ENCODE measurements around the gene GPR37L1. TPM values are rescaled to one million over a fixed set of nuclear protein-coding genes. Genes with fewer than 3 reads are reported as not detected.

The GPR37L1 gene
- total RNA-seq, 2 donors from 2014 or later, result 0.05 to 0.21 TPM

GRCh38 chr1:202149566-202149965 lies 26.8 kb downstream of the GPR37L1 start:
- DNase-seq (no peak), ATAC-seq (no peak)
- intact Hi-C loops (cut with DNase I), result no loop called here

DNA sequence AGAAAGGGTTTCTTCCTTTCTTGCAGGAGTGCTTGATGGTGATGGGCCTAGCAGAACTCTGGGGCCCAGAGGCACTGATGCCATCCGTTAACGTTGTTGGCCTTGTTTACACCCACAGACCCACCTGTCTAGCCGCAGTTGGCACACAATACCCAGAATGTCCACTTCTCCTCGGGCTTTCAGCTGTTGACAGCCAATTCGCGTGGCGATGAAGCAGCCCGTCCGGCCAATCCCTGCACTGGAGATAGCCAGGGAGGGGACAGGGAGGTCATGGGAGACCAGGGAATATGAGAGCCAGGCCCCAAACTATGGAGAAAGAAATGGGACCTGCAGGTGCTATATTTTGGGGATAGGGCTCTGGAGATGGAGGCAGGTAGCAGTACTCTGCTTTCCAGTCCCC lies 27.5 kb downstream of the GPR37L1 start:
- no peak for DNase-seq
- ATAC-seq, result no peak
- intact Hi-C loops (cut with DNase I), result no loop called here

- ATAC-seq (no peak), DNase-seq (no peak)
- intact Hi-C loops (cut with DNase I), result no loop called here
Observed at GRCh38 chr1:202150602-202151001, 27.9 kb downstream of the GPR37L1 start.

GRCh38 chr1:202151045-202151444 lies 28.3 kb downstream of the GPR37L1 start:
- DNase-seq (no peak), ATAC-seq (no peak)
- intact Hi-C loops (cut with DNase I), result no loop called here

GRCh38 chr1:202152399-202152798 lies 29.7 kb downstream of the GPR37L1 start:
- no peak for DNase-seq
- intact Hi-C loops (cut with DNase I), result no loop called here
- ATAC-seq, result no peak

DNA sequence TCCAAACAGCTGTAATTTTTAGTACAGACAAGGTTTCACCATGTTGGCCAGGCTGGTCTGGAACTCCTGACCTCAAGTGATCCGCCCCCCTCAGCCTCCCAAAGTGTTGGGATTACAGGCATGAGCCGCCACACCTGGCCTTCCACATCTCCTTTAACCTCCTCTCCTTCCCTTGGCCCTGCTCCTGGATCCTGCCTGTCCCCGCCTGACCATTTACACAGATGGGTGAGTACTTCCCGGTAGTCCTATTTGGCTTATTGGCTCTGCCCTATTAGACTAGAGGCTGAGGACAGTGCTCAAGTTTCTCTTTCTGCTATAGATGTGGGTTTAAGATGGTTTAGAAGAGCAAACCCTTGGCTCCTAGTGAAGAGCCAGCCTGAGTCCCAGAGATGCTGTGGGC lies 30.6 kb downstream of the GPR37L1 start:
- DNase-seq (no peak), ATAC-seq (no peak)
- intact Hi-C loops (cut with DNase I), result no loop called here

GRCh38 chr1:202154148-202154765 lies 31.5 kb downstream of the GPR37L1 start:
- ATAC-seq (no peak), DNase-seq (no peak)
- intact Hi-C loops (cut with DNase I), result no loop called here

GRCh38 chr1:202154766-202155477 lies 32.2 kb downstream of the GPR37L1 start:
- ATAC-seq (peak; percentile 38 to 56), DNase-seq (no peak)
- intact Hi-C loops (cut with DNase I), result no loop called here

GRCh38 chr1:202155478-202156021 lies 32.8 kb downstream of the GPR37L1 start:
- peak; percentile 62 for DNase-seq
- intact Hi-C loops (cut with DNase I), result no loop called here
- ATAC-seq, result peak in 1 of 2 donors; percentile 38

DNA sequence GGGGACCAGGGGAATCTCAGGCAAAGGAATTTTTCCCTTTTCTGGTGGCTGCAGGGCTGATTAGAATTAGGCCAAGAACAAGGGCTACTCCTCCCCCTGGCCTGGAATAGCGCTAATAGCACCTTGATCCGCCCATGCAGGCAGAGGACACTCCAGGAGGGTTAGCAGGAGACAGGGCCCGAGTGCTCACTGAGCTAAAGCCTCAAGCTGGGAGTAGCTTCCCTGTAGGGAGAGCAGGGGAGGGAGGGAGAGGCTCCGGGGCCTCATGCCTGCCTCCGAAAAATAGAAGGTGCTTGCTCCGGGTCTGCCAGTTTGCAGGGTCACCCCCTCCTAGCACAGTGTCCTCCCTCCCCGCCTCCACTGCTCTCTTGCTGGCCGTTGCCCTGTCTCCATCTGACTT lies 33.9 kb downstream of the GPR37L1 start:
- ATAC-seq, result no peak
- intact Hi-C loops (cut with DNase I), result no loop called here
- no peak for DNase-seq

DNA sequence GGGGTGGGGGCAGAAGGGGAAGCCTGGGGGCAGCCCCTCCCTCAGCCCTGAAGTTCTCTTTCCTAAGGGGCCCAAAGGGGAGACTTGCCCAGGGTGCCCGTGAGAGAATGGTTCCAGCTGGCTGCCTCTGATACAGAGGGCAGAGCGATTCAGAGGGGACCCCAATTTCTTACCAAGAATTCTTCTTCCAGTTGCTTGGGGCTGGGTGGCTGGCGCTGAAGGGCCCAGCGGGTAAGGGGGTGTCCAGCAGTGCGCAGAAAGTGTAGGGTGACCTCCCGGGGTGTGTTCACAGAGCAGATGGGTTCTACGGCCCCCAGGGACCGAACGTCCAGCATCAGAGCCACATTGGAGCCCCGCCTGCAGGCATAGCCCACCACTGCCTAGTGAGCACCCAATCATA lies 35.2 kb downstream of the GPR37L1 start:
- ATAC-seq (no peak), DNase-seq (no peak)
- intact Hi-C loops (cut with DNase I), result no loop called here

DNA sequence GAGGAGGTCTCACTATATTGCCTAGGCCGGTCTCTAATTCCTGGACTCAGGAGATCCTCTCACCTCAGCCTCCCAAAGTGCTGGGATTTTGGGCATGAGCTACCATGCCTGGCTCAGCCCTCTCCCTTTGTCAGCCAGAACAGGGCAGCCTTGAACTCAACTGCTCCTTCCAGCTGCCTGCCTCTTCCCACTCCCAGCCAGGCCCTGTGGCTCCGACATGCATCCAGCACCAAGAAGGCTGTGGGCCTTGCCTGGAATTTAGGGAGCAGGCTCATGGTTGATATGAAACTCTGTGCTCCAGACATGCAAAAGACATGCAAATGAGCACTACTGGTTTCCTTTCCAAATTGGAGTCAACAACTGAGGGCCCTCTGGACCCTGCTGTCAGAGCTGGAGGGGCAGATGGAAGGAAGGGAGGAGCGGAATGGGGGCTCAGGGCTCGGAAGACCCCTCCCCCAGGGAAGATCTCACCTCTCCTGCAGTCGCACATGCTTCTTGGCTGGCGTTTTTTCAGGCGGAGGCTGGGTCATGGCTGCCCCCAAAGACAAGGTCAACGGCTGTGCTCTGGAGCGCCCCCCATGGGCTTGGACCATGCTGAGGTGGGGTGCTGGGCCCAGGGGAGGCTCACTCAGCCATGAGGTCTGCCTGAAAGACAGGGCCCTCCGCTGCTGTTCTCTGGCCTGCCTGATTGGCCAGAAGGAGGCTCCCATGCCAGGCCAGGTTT lies 36.3 kb downstream of the GPR37L1 start:
- DNase-seq (no peak), ATAC-seq (no peak)
- intact Hi-C loops (cut with DNase I), result no loop called here

GRCh38 chr1:202159534-202160371 lies 37.0 kb downstream of the GPR37L1 start:
- ATAC-seq, result no peak
- intact Hi-C loops (cut with DNase I), result no loop called here
- DNase-seq, result no peak

GRCh38 chr1:202160377-202160940 lies 37.7 kb downstream of the GPR37L1 start, which contains the start of gene PTPN7:
Gene PTPN7, minus strand, starts transcription at chr1:202160602. Its CDS starts 1,200 bp downstream, at chr1:202159402.
- no peak for DNase-seq
- peak; percentile 38 to 64 for ATAC-seq
- intact Hi-C loops (cut with DNase I), result no loop called here

GRCh38 chr1:202161151-202162046 lies 38.7 kb downstream of the GPR37L1 start:
- DNase-seq (no peak), ATAC-seq (no peak)
- intact Hi-C loops (cut with DNase I), result no loop called here

- ATAC-seq (peak in 1 of 2 donors; percentile 10), DNase-seq (no peak)
- intact Hi-C loops (cut with DNase I), result no loop called here
Observed at GRCh38 chr1:202162047-202162417, 39.3 kb downstream of the GPR37L1 start.

GRCh38 chr1:202162418-202163280 lies 39.9 kb downstream of the GPR37L1 start:
- DNase-seq, result no peak
- peak in 1 of 2 donors; percentile 8 for ATAC-seq
- intact Hi-C loops (cut with DNase I), result no loop called here
